ENCODE measurements around the gene NUMB.

NUMB gene

GRCh38 chr14:73245480-73246325, 212.6 kb downstream of the NUMB start:
- peak; percentile 13 for DNase-seq (ENCODE audit: low read depth)

GRCh38 chr14:73244541-73245290, 213.6 kb downstream of the NUMB start:
- DNase-seq (ENCODE audit: low read depth): no peak

GRCh38 chr14:73243748-73244147, 214.6 kb downstream of the NUMB start:
- no peak for DNase-seq (ENCODE audit: low read depth)

- DNase-seq (ENCODE audit: low read depth): no peak
These were observed 215.0 kb downstream of the NUMB start for GRCh38 chr14:73243341-73243740.

- no peak for DNase-seq (ENCODE audit: low read depth)
These were observed 215.9 kb downstream of the NUMB start for GRCh38 chr14:73242357-73242901.

- DNase-seq (ENCODE audit: low read depth): no peak
These were observed 216.7 kb downstream of the NUMB start for GRCh38 chr14:73241481-73242165.

- no peak for DNase-seq (ENCODE audit: low read depth)
These were observed 217.4 kb downstream of the NUMB start for GRCh38 chr14:73240816-73241480.

- no peak for DNase-seq (ENCODE audit: low read depth)
These were observed 218.7 kb downstream of the NUMB start for GRCh38 chr14:73239393-73240241.

- no peak for DNase-seq (ENCODE audit: low read depth)
These were observed 219.4 kb downstream of the NUMB start for GRCh38 chr14:73238941-73239340.

GRCh38 chr14:73238424-73238852, 219.9 kb downstream of the NUMB start:
- DNase-seq (ENCODE audit: low read depth): no peak

- no peak for DNase-seq (ENCODE audit: low read depth)
These were observed 220.4 kb downstream of the NUMB start for GRCh38 chr14:73237786-73238423.

GRCh38 chr14:73237219-73237785, 221.0 kb downstream of the NUMB start, which contains the start of gene PAPLN:
Gene PAPLN (plus strand): TSS chr14:73237506. CDS start chr14:73239779, 2,273 bp downstream.
- DNase-seq (ENCODE audit: low read depth): no peak

GRCh38 chr14:73236752-73237218, 221.6 kb downstream of the NUMB start:
- DNase-seq (ENCODE audit: low read depth): no peak

- DNase-seq (ENCODE audit: low read depth): no peak
These were observed 222.2 kb downstream of the NUMB start for GRCh38 chr14:73236157-73236556.

- no peak for DNase-seq (ENCODE audit: low read depth)
These were observed 222.7 kb downstream of the NUMB start for GRCh38 chr14:73235531-73236155.

GRCh38 chr14:73234586-73235394, 223.6 kb downstream of the NUMB start:
- DNase-seq (ENCODE audit: low read depth): no peak

GRCh38 chr14:73234029-73234428, 224.3 kb downstream of the NUMB start:
- DNase-seq (ENCODE audit: low read depth): no peak

- no peak for DNase-seq (ENCODE audit: low read depth)
These were observed 224.8 kb downstream of the NUMB start for GRCh38 chr14:73233564-73233963.

Measured in stimulated activated CD8-positive, alpha-beta memory T cell treated with anti-CD3 and anti-CD28 coated beads, Interleukin-15, amount 100 ng/mL, for 24 hours (primary cell).